ENCODE measurements around the gene MLYCD. TPM values are rescaled to one million over a fixed set of nuclear protein-coding genes. Genes with fewer than 3 reads are reported as not detected.

The MLYCD gene
- total and polyA plus RNA-seq, 9 donors: 4.4 to 11.8 (median 7.6) TPM

- no peaks in the 10 kb centered on the region for H3K36me3 ChIP-seq
- H3K27ac ChIP-seq: no peak overlapping the region
- no peak for DNase-seq
- TF ChIP-seq POLR2A (IDR thresholded peaks at IDR 0.05): no peak
- TF ChIP-seq CTCF (IDR thresholded peaks at IDR 0.05): no peak
- no peak for TF ChIP-seq EP300 (IDR thresholded peaks at IDR 0.05)
- H3K9me3 ChIP-seq: no peaks in the 10 kb centered on the region
- no peaks in the 10 kb centered on the region for H3K27me3 ChIP-seq
- WGBS, 3 donors: 82 to 91% (median 84%) methylated on average over 9 to 10 of the region's 10 CpGs
- intact Hi-C loops (cut with DNase I): no loop called here
- no peak overlapping the region for H3K4me3 ChIP-seq
- H3K4me1 ChIP-seq (ENCODE audit: insufficient read depth): no peaks in the 10 kb centered on the region
These were observed 36.9 kb downstream of the MLYCD start for GRCh38 chr16:83935858-83936255.

DNA sequence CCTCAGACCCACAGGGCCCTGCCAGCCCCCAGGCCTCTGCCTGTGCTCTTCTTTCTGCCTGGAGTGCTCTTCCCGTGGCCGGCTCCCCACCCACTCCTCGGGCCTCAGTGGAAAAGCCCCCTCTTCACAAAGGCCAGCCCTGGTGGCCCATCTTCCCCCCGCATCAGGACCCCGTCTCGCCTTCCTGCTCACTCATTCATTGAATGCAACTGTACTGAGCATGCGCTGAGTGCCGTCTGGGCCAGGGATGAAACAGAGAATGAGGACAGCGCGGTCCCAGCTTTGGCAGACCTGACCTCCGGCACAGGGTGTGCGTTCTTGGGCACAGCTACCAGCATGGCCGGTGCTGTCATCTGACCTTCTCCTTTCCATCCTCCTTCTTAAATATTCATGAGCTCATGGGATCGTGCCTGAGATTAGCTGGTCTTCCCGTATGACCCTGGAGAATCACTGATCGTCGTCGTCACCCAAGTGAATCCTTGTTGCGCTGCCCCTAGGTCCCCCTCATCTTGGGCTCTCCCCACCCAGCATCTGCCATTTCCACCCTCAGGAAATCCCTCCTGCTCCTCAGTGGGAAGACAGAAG lies 37.8 kb downstream of the MLYCD start:
- intact Hi-C loops (cut with DNase I): no loop called here
- Histone ChIP-seq H3K27ac (no peak overlapping the region), H3K36me3 (no peaks in the 10 kb centered on the region), H3K4me1 (ENCODE audit: insufficient read depth) (no peaks in the 10 kb centered on the region), H3K27me3 (no peaks in the 10 kb centered on the region), H3K4me3 (no peak overlapping the region), H3K9me3 (no peaks in the 10 kb centered on the region)
- TF ChIP-seq CTCF (IDR thresholded peaks at IDR 0.05) (no peak), POLR2A (IDR thresholded peaks at IDR 0.05) (no peak), EP300 (IDR thresholded peaks at IDR 0.05) (no peak)
- 85 to 89% (median 87%) methylated on average over 19 of the region's 19 CpGs for WGBS, 3 donors
- no peak for DNase-seq

GRCh38 chr16:83937267-83937666 lies 38.4 kb downstream of the MLYCD start:
- Histone ChIP-seq H3K9me3 (no peaks in the 10 kb centered on the region), H3K4me1 (ENCODE audit: insufficient read depth) (no peaks in the 10 kb centered on the region), H3K4me3 (no peak overlapping the region), H3K36me3 (no peaks in the 10 kb centered on the region), H3K27me3 (no peaks in the 10 kb centered on the region), H3K27ac (no peak overlapping the region)
- TF ChIP-seq POLR2A (IDR thresholded peaks at IDR 0.05): no peak
- no peak for TF ChIP-seq CTCF (IDR thresholded peaks at IDR 0.05)
- TF ChIP-seq EP300 (IDR thresholded peaks at IDR 0.05): no peak
- DNase-seq: no peak
- 83 to 94% (median 83%) methylated on average over 2 of the region's 2 CpGs for WGBS, 3 donors
- intact Hi-C loops (cut with DNase I): no loop called here

- H3K9me3 ChIP-seq: no peaks in the 10 kb centered on the region
- intact Hi-C loops (cut with DNase I): no loop called here
- H3K4me3 ChIP-seq: no peak overlapping the region
- WGBS, 3 donors: 90 to 93% (median 93%) methylated on average over 18 of the region's 18 CpGs
- no peaks in the 10 kb centered on the region for H3K36me3 ChIP-seq
- TF ChIP-seq POLR2A (IDR thresholded peaks at IDR 0.05): no peak
- no peak for TF ChIP-seq EP300 (IDR thresholded peaks at IDR 0.05)
- TF ChIP-seq CTCF (IDR thresholded peaks at IDR 0.05): no peak
- DNase-seq: no peak
- peaks cover 3% of the 10 kb centered on the region for H3K4me1 ChIP-seq (ENCODE audit: insufficient read depth)
- H3K27me3 ChIP-seq: no peaks in the 10 kb centered on the region
- no peak overlapping the region for H3K27ac ChIP-seq
These were observed 39.3 kb downstream of the MLYCD start for GRCh38 chr16:83937922-83938885.

Measured in ovary (tissue), 9 donors.